ENCODE results near the gene GRM4. TPM values are rescaled to one million over a fixed set of nuclear protein-coding genes. Genes with fewer than 3 reads are reported as not detected.

Gene GRM4
- total RNA-seq, 1 donor from 2014 or later = 1.2 TPM

GRCh38 chr6:33992191-33992590 is 153.7 kb downstream of the GRM4 start:
- Mint-ChIP-seq H3K36me3 (no peaks in the 10 kb centered on the region), H3K27me3 (ENCODE audit: insufficient read depth, low read depth) (peaks cover 7% of the 10 kb centered on the region)
- DNase-seq (ENCODE audit: low spot score) = no peak

GRCh38 chr6:33991610-33992009 is 154.3 kb downstream of the GRM4 start:
- peaks cover 7% of the 10 kb centered on the region for H3K27me3 Mint-ChIP-seq (ENCODE audit: insufficient read depth, low read depth)
- peaks cover 24% of the 10 kb centered on the region for H3K4me1 ChIP-seq
- H3K36me3 Mint-ChIP-seq = no peaks in the 10 kb centered on the region
- no peak for TF ChIP-seq EZH2phosphoT487 (IDR thresholded peaks at IDR 0.05)
- no peak for TF ChIP-seq CTCF (IDR thresholded peaks at IDR 0.05)
- TF ChIP-seq EZH2 (IDR thresholded peaks at IDR 0.05) = no peak
- no peak overlapping the region for H3K27ac ChIP-seq
- peaks cover 5% of the 10 kb centered on the region for H3F3A ChIP-seq (ENCODE audit: low read depth)
- H3K4me1 Mint-ChIP-seq = peaks cover 24% of the 10 kb centered on the region
- H3K9me3 ChIP-seq (ENCODE audit: low read depth) = no peaks in the 10 kb centered on the region
- H3K4me2 ChIP-seq = no peak overlapping the region
- H3K9ac ChIP-seq = no peak overlapping the region
- H3K4me3 ChIP-seq = no peak overlapping the region
- H3K9me3 Mint-ChIP-seq = no peaks in the 10 kb centered on the region
- H3K27ac Mint-ChIP-seq = no peak overlapping the region
- DNase-seq (ENCODE audit: low spot score) = no peak
- H4K20me1 ChIP-seq (ENCODE audit: low read depth) = no peaks in the 10 kb centered on the region
- no peaks in the 10 kb centered on the region for H3K79me2 ChIP-seq (ENCODE audit: low read depth)
- no peaks in the 10 kb centered on the region for H3K36me3 ChIP-seq
- no peak overlapping the region for H2AFZ ChIP-seq (replicated peaks)
- no peak overlapping the region for H3K4me3 Mint-ChIP-seq
- H3K27me3 ChIP-seq = no peaks in the 10 kb centered on the region

More at GRCh38 chr6:33992191-33992590, 153.7 kb downstream of the GRM4 start:
- Histone ChIP-seq H3F3A (ENCODE audit: low read depth) (peaks cover 5% of the 10 kb centered on the region), H3K9ac (no peak overlapping the region), H3K27me3 (no peaks in the 10 kb centered on the region), H3K4me2 (no peak overlapping the region), H3K79me2 (ENCODE audit: low read depth) (no peaks in the 10 kb centered on the region), H3K4me1 (peaks cover 24% of the 10 kb centered on the region), H2AFZ (replicated peaks) (no peak overlapping the region), H3K27ac (no peak overlapping the region), H3K9me3 (ENCODE audit: low read depth) (no peaks in the 10 kb centered on the region), H4K20me1 (ENCODE audit: low read depth) (no peaks in the 10 kb centered on the region), H3K4me3 (no peak overlapping the region), H3K36me3 (no peaks in the 10 kb centered on the region)
- H3K4me1 Mint-ChIP-seq = peaks cover 24% of the 10 kb centered on the region
- H3K27ac Mint-ChIP-seq = no peak overlapping the region
- TF ChIP-seq EZH2 (IDR thresholded peaks at IDR 0.05) (no peak), CTCF (IDR thresholded peaks at IDR 0.05) (no peak), EZH2phosphoT487 (IDR thresholded peaks at IDR 0.05) (no peak)
- no peak overlapping the region for H3K4me3 Mint-ChIP-seq
- H3K9me3 Mint-ChIP-seq = no peaks in the 10 kb centered on the region

- no peaks in the 10 kb centered on the region for H4K20me1 ChIP-seq (ENCODE audit: low read depth)
- H3K4me1 ChIP-seq = peaks cover 11% of the 10 kb centered on the region
- no peaks in the 10 kb centered on the region for H3K36me3 Mint-ChIP-seq
- no peak for TF ChIP-seq EZH2phosphoT487 (IDR thresholded peaks at IDR 0.05)
- TF ChIP-seq EZH2 (IDR thresholded peaks at IDR 0.05) = no peak
- no peak for TF ChIP-seq CTCF (IDR thresholded peaks at IDR 0.05)
- H3K36me3 ChIP-seq = no peaks in the 10 kb centered on the region
- H3K4me3 Mint-ChIP-seq = no peak overlapping the region
- no peak overlapping the region for H3K27ac ChIP-seq
- H3K9ac ChIP-seq = no peak overlapping the region
- H3K27me3 ChIP-seq = no peaks in the 10 kb centered on the region
- H3K9me3 ChIP-seq (ENCODE audit: low read depth) = no peaks in the 10 kb centered on the region
- no peak overlapping the region for H3K4me3 ChIP-seq
- peaks cover 4% of the 10 kb centered on the region for H3K27me3 Mint-ChIP-seq (ENCODE audit: insufficient read depth, low read depth)
- H3K4me2 ChIP-seq = no peak overlapping the region
- H3K4me1 Mint-ChIP-seq = peaks cover 17% of the 10 kb centered on the region
- H3K79me2 ChIP-seq (ENCODE audit: low read depth) = no peaks in the 10 kb centered on the region
- H3K9me3 Mint-ChIP-seq = no peaks in the 10 kb centered on the region
- H3F3A ChIP-seq (ENCODE audit: low read depth) = peaks cover 5% of the 10 kb centered on the region
- H3K27ac Mint-ChIP-seq = no peak overlapping the region
- DNase-seq (ENCODE audit: low spot score) = no peak
- no peak overlapping the region for H2AFZ ChIP-seq (replicated peaks)
These were observed 155.8 kb downstream of the GRM4 start for GRCh38 chr6:33990061-33990541.
